Vagina (tissue), 2 donors: ENCODE measurements around the gene SIPA1L3.

Experiments
- CTCF ChIP-seq, 3 experiments: fragments of 450-650 bp in 2 of 3; fragments of 200-600 bp in 1 of 3; sonication (generic) in 1 of 3; IDR thresholded peaks; one replicate each; pipeline ENCODE4 v1.5.1; 2017 to 2019; ENCODE audit warnings: antibody characterized with exemption in 3 of 3, mild to moderate bottlenecking in 2 of 3, moderate library complexity in 2 of 3
- POLR2A ChIP-seq, 2 donors: fragments of 450-650 bp; IDR thresholded peaks; one replicate each; pipeline ENCODE4 v1.6.1; 2017; ENCODE audit warnings: antibody characterized with exemption in 2 of 2, mild to moderate bottlenecking in 2 of 2, moderate library complexity in 2 of 2

GRCh38 chr19:38105574-38105973 is 198.6 kb downstream of the SIPA1L3 start:
- TF ChIP-seq CTCF (IDR thresholded peaks at IDR 0.05) = no peak
- no peak for TF ChIP-seq POLR2A (IDR thresholded peaks at IDR 0.05)
